ENCODE measurements around the gene ZNF827. TPM values are rescaled to one million over a fixed set of nuclear protein-coding genes. Genes with fewer than 3 reads are reported as not detected.

Gene ZNF827, protein sequence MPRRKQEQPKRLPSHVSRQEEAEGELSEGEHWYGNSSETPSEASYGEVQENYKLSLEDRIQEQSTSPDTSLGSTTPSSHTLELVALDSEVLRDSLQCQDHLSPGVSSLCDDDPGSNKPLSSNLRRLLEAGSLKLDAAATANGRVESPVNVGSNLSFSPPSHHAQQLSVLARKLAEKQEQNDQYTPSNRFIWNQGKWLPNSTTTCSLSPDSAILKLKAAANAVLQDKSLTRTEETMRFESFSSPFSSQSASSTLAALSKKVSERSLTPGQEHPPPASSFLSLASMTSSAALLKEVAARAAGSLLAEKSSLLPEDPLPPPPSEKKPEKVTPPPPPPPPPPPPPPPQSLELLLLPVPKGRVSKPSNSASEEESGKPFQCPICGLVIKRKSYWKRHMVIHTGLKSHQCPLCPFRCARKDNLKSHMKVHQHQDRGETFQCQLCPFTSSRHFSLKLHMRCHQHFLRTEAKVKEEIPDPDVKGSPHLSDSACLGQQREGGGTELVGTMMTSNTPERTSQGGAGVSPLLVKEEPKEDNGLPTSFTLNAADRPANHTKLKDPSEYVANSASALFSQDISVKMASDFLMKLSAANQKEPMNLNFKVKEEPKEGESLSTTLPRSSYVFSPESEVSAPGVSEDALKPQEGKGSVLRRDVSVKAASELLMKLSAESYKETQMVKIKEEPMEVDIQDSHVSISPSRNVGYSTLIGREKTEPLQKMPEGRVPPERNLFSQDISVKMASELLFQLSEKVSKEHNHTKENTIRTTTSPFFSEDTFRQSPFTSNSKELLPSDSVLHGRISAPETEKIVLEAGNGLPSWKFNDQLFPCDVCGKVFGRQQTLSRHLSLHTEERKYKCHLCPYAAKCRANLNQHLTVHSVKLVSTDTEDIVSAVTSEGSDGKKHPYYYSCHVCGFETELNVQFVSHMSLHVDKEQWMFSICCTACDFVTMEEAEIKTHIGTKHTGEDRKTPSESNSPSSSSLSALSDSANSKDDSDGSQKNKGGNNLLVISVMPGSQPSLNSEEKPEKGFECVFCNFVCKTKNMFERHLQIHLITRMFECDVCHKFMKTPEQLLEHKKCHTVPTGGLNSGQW
- 21.5 and 25.5 TPM in 2 replicates for total RNA-seq

DNA sequence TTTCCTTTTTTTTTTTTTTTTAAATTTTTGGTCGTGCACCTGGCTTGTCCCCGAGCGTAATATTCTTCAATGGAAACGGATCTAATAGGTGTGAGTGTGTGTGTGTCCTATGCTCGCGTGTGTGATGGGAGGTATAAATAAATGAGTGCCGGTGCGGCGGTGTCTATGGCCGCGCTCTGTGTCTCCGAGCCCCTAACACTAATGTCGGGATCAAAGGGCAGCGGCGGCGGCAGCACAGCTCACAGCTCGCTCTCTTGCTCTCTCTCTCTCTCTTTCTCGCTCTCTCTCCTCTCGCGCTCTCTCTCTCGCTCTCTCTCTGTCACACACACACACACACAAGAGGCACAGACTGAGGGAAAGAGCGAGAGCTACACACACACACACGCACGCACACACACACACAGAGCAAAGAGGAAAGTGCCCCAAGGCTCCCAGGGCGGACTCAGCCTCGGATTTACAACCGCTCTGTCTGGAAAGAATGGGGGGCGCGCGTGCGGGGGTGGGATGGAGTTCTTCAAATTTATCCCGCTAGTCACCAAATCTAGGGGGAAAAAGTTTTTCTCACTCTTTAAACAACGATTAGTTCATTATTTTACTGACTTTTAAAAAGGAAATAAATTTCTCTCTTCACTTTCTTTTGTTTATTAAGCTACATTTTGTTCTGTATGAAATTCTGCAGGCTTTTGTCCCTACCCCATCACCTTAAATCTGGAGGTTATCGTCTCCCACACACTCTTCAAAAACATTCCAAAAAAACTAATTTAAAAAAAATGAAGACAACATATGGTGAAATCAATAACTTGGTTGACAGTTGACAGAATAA lies at the start of gene ZNF827:
ZNF827 (minus strand) TSS at position 206 of the 823 bp plus-strand sequence. CDS start 416 bp downstream, outside the sequence.

Other genes starting within 250 kb of the ZNF827 start
- gene LSM6, start 236.9 kb upstream of the ZNF827 start, total RNA-seq, result 34.0 and 80.1 TPM in 2 replicates

Measured in mammary microvascular endothelial cell (primary cell).